ENCODE results near the gene THYN1.
"Not testable (repeated sequence)": the region's sequence is repeated elsewhere in the genome, so short reads cannot be mapped to it uniquely, and the experiment has no call there.

The THYN1 gene

GRCh38 chr11:134253188-134253993, at the start of gene THYN1, which contains the start of gene ACAD8:
TSS of gene THYN1 (minus strand) at chr11:134253352. CDS start at chr11:134252882, 470 bp downstream.
TSS of gene ACAD8 (plus strand) at chr11:134253568. CDS start at chr11:134253601, 33 bp downstream.
- peak; percentile 97 for DNase-seq

- DNase-seq: no peak
Observed at GRCh38 chr11:134294664-134295063, 41.5 kb upstream of the THYN1 start.

- DNase-seq: no peak
Observed at GRCh38 chr11:134293119-134294113, 40.3 kb upstream of the THYN1 start.

GRCh38 chr11:134292661-134293060, 39.5 kb upstream of the THYN1 start:
- no peak for DNase-seq

GRCh38 chr11:134291196-134291595, 38.0 kb upstream of the THYN1 start:
- DNase-seq: no peak

- DNase-seq: no peak
Observed at GRCh38 chr11:134290646-134291045, 37.5 kb upstream of the THYN1 start.

GRCh38 chr11:134289789-134290188, 36.6 kb upstream of the THYN1 start:
- DNase-seq: no peak

- DNase-seq: no peak
Observed at GRCh38 chr11:134289167-134289566, 36.0 kb upstream of the THYN1 start.

GRCh38 chr11:134288486-134288885, 35.3 kb upstream of the THYN1 start:
- no peak for DNase-seq

- no peak for DNase-seq
Observed at GRCh38 chr11:134287561-134287960, 34.4 kb upstream of the THYN1 start.

- not testable (repeated sequence) for DNase-seq
Observed at GRCh38 chr11:134284349-134284748, 31.2 kb upstream of the THYN1 start.

- no peak for DNase-seq
Observed at GRCh38 chr11:134283461-134284230, 30.5 kb upstream of the THYN1 start.

GRCh38 chr11:134282121-134283045, 29.2 kb upstream of the THYN1 start:
- no peak for DNase-seq

- not testable (repeated sequence) for DNase-seq
Observed at GRCh38 chr11:134281635-134282034, 28.5 kb upstream of the THYN1 start.

GRCh38 chr11:134278356-134278755, 25.2 kb upstream of the THYN1 start:
- no peak for DNase-seq

GRCh38 chr11:134277183-134278001, 24.2 kb upstream of the THYN1 start:
- no peak for DNase-seq

GRCh38 chr11:134276396-134277182, 23.4 kb upstream of the THYN1 start:
- DNase-seq: no peak

- DNase-seq: peak; percentile 12
Observed at GRCh38 chr11:134275534-134276395, 22.6 kb upstream of the THYN1 start, which contains the start of gene GLB1L3. TSS of gene GLB1L3 (plus strand) at chr11:134276379. CDS start at chr11:134276741, 362 bp downstream.

GRCh38 chr11:134275188-134275533, 22.0 kb upstream of the THYN1 start:
- DNase-seq: no peak
